Measurements from ENCODE around the gene MRTFB.

Gene MRTFB

DNA sequence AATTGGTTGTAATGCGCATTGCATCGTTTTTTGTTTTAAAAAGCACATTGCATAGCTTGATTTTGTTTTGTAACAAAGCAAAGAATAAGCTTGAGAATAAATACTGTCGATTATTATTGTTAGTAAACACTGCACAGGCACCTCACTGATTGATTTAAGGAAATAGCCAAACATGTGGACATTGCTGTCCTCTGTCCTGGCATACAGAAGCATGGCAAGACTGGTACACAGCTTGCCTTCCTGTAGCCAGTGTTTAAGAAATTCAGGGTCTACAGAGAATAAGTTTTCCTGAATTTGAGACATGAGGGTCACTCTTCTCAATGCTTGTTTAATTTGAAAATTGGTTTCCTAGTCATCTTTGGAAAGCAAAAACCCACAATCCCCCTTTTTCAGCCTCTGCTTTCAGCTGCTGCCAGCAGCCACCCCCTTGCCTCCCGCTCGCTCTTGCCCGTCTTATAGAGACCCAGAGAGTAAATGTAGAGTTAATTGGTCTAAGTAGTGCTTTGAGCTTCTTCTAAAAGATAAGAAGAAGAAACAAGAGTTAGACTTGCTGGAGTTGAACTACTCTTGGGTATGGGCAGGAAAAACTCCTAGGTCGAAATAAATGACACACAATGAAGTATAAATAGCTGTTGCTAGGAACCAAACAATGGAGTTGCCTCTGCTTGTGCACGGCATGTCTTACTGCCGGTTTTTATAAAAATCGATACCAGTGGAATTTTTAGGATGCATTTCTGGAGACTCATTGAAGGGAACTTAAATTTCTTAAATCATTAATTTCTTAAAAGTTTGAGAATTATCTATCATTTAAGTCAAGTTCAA lies 116.6 kb downstream of the MRTFB start:
- H3K9ac ChIP-seq (ENCODE audit: low read length), result no peak overlapping the region
- H3K36me3 ChIP-seq (ENCODE audit: control insufficient read depth, insufficient read depth, low read length), result no peaks in the 10 kb centered on the region
- no peak overlapping the region for H3K27ac ChIP-seq (ENCODE audit: low read depth, low read length)
- H3K4me1 ChIP-seq (ENCODE audit: control insufficient read depth, insufficient read depth, low read length), result peaks cover 7% of the 10 kb centered on the region
- H3K27me3 ChIP-seq (ENCODE audit: control insufficient read depth, insufficient read depth, low read length), result no peaks in the 10 kb centered on the region
- H3K4me3 ChIP-seq (ENCODE audit: low read length), result peak overlapping the region; percentile 1

DNA sequence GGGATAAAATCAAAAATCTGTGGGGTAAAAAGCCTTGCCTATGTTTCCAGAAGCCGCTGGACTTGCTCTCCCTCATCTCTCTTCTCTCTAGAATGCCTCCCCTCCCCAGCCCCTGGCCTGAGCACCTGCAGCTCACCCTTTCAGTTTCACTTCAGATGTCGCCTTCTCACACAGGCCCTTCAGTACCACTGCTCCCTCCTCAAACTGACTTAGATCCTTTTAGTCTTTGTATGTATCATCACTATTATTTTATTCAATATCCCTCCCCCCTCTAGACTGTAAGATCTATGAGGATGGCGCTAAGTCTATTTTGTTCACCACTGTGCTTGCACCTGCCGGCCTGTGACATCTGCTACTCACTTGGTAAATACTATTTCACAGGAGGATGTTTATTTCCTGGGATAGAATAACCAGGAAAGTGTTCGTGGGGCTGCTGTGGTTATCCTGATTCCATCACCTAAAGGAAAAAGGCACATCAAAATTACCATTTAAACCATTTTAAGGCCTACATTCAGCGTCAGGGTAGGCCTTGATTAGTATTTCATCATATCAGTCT lies 122.3 kb downstream of the MRTFB start:
- no peak overlapping the region for H3K9ac ChIP-seq (ENCODE audit: low read length)
- no peak overlapping the region for H3K4me3 ChIP-seq (ENCODE audit: low read length)
- H3K27ac ChIP-seq (ENCODE audit: low read depth, low read length), result no peak overlapping the region
- no peaks in the 10 kb centered on the region for H3K36me3 ChIP-seq (ENCODE audit: control insufficient read depth, insufficient read depth, low read length)
- H3K27me3 ChIP-seq (ENCODE audit: control insufficient read depth, insufficient read depth, low read length), result no peaks in the 10 kb centered on the region
- no peaks in the 10 kb centered on the region for H3K4me1 ChIP-seq (ENCODE audit: control insufficient read depth, insufficient read depth, low read length)

DNA sequence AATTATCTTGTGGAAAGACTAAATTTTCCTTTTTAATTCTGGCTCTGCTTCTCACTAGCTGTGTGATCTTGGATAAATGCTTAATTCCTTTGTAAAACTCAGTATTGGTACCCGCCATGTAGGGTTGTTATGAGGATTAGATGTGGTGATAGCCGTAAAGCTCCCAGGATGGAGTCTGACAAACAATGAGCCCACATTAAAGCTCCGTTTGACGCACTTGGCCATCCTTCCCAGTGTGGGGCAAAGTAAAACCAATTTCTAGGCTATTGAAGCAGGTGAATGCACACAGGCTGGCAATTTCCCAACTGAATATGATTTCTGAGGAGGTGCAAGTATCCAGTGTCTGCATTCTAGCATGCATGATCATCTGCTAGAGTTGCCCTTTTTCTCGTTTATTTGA lies 123.6 kb downstream of the MRTFB start:
- no peaks in the 10 kb centered on the region for H3K4me1 ChIP-seq (ENCODE audit: control insufficient read depth, insufficient read depth, low read length)
- no peak overlapping the region for H3K9ac ChIP-seq (ENCODE audit: low read length)
- no peaks in the 10 kb centered on the region for H3K36me3 ChIP-seq (ENCODE audit: control insufficient read depth, insufficient read depth, low read length)
- no peak overlapping the region for H3K27ac ChIP-seq (ENCODE audit: low read depth, low read length)
- H3K27me3 ChIP-seq (ENCODE audit: control insufficient read depth, insufficient read depth, low read length), result no peaks in the 10 kb centered on the region
- H3K4me3 ChIP-seq (ENCODE audit: low read length), result no peak overlapping the region

DNA sequence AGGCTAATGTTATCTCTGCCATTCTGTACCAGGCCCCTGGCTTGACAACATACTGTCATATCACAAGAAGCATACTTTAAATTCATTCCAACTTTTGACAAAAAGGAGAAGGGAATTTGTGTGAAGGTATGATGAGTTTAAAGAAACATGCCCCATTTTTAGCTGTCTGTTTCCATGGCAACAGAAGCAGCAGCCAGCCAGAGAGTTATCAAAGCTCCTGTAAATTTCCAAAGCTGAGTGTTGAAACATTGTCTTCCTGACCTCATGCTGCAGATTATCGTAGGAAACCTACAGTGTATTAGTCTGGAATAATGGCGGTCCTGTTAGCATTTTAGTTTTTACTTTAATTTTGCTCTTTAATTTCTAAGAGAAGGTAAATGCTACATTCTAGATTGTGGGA lies 124.9 kb downstream of the MRTFB start:
- Histone ChIP-seq H3K27me3 (ENCODE audit: control insufficient read depth, insufficient read depth, low read length) (no peaks in the 10 kb centered on the region), H3K4me3 (ENCODE audit: low read length) (no peak overlapping the region), H3K9ac (ENCODE audit: low read length) (no peak overlapping the region), H3K36me3 (ENCODE audit: control insufficient read depth, insufficient read depth, low read length) (no peaks in the 10 kb centered on the region), H3K4me1 (ENCODE audit: control insufficient read depth, insufficient read depth, low read length) (no peaks in the 10 kb centered on the region), H3K27ac (ENCODE audit: low read depth, low read length) (no peak overlapping the region)

DNA sequence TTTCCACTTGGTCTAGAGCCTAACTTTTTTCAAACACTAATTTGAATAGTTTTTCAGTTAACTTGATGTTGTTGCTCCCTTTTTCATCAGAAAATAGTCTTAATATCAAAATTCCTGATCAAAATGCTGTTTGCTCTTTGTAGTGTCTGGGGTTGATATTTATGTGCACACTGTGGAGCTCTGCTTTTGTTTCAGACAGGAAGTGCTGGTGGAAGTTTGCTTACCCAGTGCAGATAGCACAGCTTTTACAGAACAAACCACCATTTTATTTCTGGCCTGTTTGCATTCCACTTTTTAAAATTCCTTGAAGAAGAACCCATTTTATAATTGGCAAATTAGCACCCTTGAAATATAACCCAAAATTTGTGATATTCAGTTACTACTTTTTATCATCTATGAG lies 125.4 kb downstream of the MRTFB start:
- no peaks in the 10 kb centered on the region for H3K4me1 ChIP-seq (ENCODE audit: control insufficient read depth, insufficient read depth, low read length)
- H3K4me3 ChIP-seq (ENCODE audit: low read length), result no peak overlapping the region
- no peak overlapping the region for H3K27ac ChIP-seq (ENCODE audit: low read depth, low read length)
- no peaks in the 10 kb centered on the region for H3K36me3 ChIP-seq (ENCODE audit: control insufficient read depth, insufficient read depth, low read length)
- H3K9ac ChIP-seq (ENCODE audit: low read length), result no peak overlapping the region
- no peaks in the 10 kb centered on the region for H3K27me3 ChIP-seq (ENCODE audit: control insufficient read depth, insufficient read depth, low read length)

DNA sequence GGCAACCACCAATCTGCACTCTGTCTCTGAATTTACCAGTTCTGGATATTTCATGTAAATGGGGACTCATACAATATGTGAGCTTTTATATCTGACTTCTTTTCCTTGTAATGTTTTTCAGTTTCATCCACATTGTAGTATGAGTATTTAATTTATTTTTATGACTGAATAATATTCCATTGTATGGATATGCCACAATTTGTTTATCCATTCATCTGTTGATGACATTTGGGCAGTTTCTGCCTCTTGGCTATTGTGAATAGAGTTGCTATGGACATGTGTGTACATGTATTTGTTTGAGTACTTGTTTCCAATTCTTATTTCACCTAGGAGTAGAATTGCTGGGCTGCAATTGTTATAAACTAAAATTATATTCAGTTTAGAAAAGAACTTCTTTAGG lies 126.9 kb downstream of the MRTFB start:
- Histone ChIP-seq H3K4me3 (ENCODE audit: low read length) (no peak overlapping the region), H3K27me3 (ENCODE audit: control insufficient read depth, insufficient read depth, low read length) (no peaks in the 10 kb centered on the region), H3K36me3 (ENCODE audit: control insufficient read depth, insufficient read depth, low read length) (no peaks in the 10 kb centered on the region), H3K27ac (ENCODE audit: low read depth, low read length) (no peak overlapping the region), H3K4me1 (ENCODE audit: control insufficient read depth, insufficient read depth, low read length) (peaks cover under 1% of the 10 kb centered on the region), H3K9ac (ENCODE audit: low read length) (no peak overlapping the region)

DNA sequence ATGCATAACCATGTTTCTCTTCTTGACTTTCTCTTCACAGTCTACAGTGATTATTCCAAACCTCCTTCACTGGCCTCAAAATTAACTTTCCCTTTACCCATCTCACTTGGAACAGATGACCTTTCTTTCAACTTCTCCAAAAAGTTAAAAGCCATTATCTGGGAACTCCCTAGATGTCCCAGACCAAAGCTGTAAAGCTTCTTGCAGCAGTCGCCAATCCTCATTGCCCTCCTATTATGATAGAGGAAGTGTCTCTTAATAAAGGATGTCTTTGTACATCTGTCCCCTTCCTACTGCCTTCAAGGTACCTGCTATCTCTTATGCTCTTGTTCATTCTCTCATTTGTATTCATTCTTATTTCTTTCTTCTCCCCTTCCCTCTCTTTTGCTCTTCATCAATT lies 127.5 kb downstream of the MRTFB start:
- H3K36me3 ChIP-seq (ENCODE audit: control insufficient read depth, insufficient read depth, low read length), result no peaks in the 10 kb centered on the region
- no peak overlapping the region for H3K9ac ChIP-seq (ENCODE audit: low read length)
- no peaks in the 10 kb centered on the region for H3K27me3 ChIP-seq (ENCODE audit: control insufficient read depth, insufficient read depth, low read length)
- H3K27ac ChIP-seq (ENCODE audit: low read depth, low read length), result no peak overlapping the region
- no peak overlapping the region for H3K4me3 ChIP-seq (ENCODE audit: low read length)
- peaks cover 3% of the 10 kb centered on the region for H3K4me1 ChIP-seq (ENCODE audit: control insufficient read depth, insufficient read depth, low read length)

DNA sequence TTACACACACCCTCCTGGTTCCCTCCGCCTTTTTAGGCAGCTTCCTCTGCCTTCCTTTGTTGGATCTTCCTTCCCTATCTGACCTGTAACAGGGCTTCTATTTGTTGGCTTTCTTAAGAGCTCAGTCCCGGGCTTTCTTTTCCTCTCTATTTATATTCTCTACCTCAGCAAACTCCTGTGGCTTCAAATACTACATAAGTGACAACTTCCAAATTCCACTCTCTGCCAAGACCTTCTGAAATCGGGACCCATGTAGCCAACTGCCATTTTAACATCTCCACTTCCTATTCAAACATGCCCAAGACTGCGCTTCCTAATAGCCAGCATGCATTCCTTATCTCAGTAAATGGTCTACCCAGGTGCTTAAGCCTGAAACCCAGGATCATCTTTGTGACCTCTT lies 128.1 kb downstream of the MRTFB start:
- Histone ChIP-seq H3K9ac (ENCODE audit: low read length) (no peak overlapping the region), H3K4me1 (ENCODE audit: control insufficient read depth, insufficient read depth, low read length) (peaks cover 3% of the 10 kb centered on the region), H3K27me3 (ENCODE audit: control insufficient read depth, insufficient read depth, low read length) (no peaks in the 10 kb centered on the region), H3K27ac (ENCODE audit: low read depth, low read length) (no peak overlapping the region), H3K4me3 (ENCODE audit: low read length) (no peak overlapping the region), H3K36me3 (ENCODE audit: control insufficient read depth, insufficient read depth, low read length) (no peaks in the 10 kb centered on the region)

DNA sequence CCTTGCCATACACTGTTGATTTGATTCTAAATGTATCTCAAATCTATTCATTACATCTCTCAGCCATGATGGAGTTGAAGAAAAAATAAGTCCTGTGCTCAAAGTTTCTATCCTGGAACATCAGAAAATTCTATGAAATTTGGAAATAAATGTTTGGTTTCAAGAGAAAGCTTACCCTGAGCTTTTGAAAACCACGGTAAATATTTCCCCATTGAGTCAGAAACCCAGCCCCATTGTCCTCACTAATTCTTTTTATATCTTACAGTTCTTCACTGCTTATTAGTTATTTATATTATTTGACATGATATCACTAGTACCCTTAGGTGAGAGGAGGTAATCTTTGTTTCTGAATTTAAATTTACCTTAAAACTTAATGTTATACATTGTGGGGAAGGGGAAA lies 128.5 kb downstream of the MRTFB start:
- Histone ChIP-seq H3K4me1 (ENCODE audit: control insufficient read depth, insufficient read depth, low read length) (peaks cover 3% of the 10 kb centered on the region), H3K36me3 (ENCODE audit: control insufficient read depth, insufficient read depth, low read length) (no peaks in the 10 kb centered on the region), H3K27ac (ENCODE audit: low read depth, low read length) (no peak overlapping the region), H3K27me3 (ENCODE audit: control insufficient read depth, insufficient read depth, low read length) (no peaks in the 10 kb centered on the region), H3K4me3 (ENCODE audit: low read length) (no peak overlapping the region), H3K9ac (ENCODE audit: low read length) (no peak overlapping the region)

DNA sequence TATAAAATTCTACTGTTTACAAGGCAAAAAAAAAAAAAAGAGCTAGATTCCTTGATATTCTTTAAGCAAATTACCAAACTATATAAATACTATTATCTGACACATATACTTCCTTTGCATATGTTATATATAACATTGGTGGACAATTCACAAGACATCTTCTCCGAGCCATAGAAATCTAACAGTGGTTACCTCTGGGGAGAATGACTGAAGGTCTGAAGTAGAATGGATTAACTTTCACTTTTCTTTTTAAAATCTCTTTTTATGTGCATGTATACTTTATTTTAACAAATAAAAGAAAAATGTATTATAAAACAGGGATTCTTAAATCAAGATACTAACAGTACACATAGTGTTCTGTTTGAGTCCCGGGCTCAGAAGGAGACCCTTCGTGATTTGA lies 131.0 kb downstream of the MRTFB start:
- Histone ChIP-seq H3K9ac (ENCODE audit: low read length) (no peak overlapping the region), H3K27me3 (ENCODE audit: control insufficient read depth, insufficient read depth, low read length) (no peaks in the 10 kb centered on the region), H3K4me3 (ENCODE audit: low read length) (no peak overlapping the region), H3K27ac (ENCODE audit: low read depth, low read length) (no peak overlapping the region), H3K36me3 (ENCODE audit: control insufficient read depth, insufficient read depth, low read length) (no peaks in the 10 kb centered on the region), H3K4me1 (ENCODE audit: control insufficient read depth, insufficient read depth, low read length) (peaks cover 3% of the 10 kb centered on the region)

DNA sequence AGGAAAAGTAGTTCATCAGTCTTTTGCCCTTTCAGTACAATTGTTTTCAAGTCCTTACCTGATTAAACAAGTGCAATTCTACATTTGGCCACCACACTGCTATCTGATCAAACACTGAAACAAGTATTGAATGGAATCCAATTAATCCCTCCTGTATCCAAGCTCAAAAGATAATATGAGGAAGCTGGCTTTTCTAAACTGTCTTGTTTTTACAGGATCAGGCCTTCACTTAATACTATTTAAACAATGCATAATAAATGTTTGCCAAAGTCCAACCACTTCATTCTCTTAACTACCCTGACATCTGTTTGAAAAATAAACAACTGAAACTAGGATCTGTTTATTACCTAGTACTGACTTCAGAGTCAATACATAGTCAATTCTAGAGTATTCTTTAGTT lies 131.6 kb downstream of the MRTFB start:
- Histone ChIP-seq H3K27ac (ENCODE audit: low read depth, low read length) (no peak overlapping the region), H3K4me3 (ENCODE audit: low read length) (no peak overlapping the region), H3K27me3 (ENCODE audit: control insufficient read depth, insufficient read depth, low read length) (no peaks in the 10 kb centered on the region), H3K36me3 (ENCODE audit: control insufficient read depth, insufficient read depth, low read length) (no peaks in the 10 kb centered on the region), H3K9ac (ENCODE audit: low read length) (no peak overlapping the region), H3K4me1 (ENCODE audit: control insufficient read depth, insufficient read depth, low read length) (peaks cover 3% of the 10 kb centered on the region)

DNA sequence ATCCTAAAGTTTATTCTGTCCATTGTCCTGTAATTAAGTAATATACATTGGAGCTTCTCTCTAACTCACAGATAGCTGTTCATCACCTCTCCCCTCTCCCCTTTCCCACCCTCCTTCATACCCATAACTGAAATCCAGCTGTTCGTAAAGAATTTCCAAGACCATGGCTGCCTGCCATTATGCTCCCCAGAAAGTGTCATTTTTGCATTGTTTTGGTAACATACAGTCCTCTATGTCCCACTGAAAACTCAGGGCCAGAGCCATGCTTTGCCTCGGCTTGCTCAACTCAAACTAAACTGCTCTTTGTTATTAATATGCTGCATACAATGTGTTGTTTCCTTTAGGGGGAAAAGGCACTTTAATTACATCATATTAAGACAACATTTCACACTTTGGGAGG lies 132.0 kb downstream of the MRTFB start:
- peaks cover 3% of the 10 kb centered on the region for H3K4me1 ChIP-seq (ENCODE audit: control insufficient read depth, insufficient read depth, low read length)
- H3K27ac ChIP-seq (ENCODE audit: low read depth, low read length), result peak overlapping the region; percentile 24
- no peaks in the 10 kb centered on the region for H3K27me3 ChIP-seq (ENCODE audit: control insufficient read depth, insufficient read depth, low read length)
- H3K9ac ChIP-seq (ENCODE audit: low read length), result no peak overlapping the region
- no peak overlapping the region for H3K4me3 ChIP-seq (ENCODE audit: low read length)
- no peaks in the 10 kb centered on the region for H3K36me3 ChIP-seq (ENCODE audit: control insufficient read depth, insufficient read depth, low read length)

DNA sequence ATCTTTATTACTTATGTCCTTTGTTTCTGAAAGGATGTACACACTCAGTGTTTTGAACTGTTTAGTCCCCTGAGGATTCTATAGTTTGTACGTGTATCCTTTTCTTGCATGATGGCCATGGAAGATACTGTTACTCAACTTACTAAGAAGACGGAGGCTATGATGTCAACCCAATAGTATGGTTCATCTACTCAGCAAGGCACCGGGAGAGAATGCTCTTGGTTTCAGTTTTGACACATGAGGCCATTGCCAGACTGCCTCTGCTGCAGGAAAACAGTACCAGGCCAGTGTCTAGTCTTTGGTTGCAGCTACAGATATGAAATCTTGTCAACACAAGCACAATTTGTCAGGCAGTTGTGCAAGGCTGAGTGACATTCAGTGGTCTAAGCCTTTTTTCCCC lies 134.5 kb downstream of the MRTFB start:
- H3K4me1 ChIP-seq (ENCODE audit: control insufficient read depth, insufficient read depth, low read length), result peaks cover 3% of the 10 kb centered on the region
- no peaks in the 10 kb centered on the region for H3K27me3 ChIP-seq (ENCODE audit: control insufficient read depth, insufficient read depth, low read length)
- no peak overlapping the region for H3K27ac ChIP-seq (ENCODE audit: low read depth, low read length)
- H3K36me3 ChIP-seq (ENCODE audit: control insufficient read depth, insufficient read depth, low read length), result no peaks in the 10 kb centered on the region
- no peak overlapping the region for H3K4me3 ChIP-seq (ENCODE audit: low read length)
- H3K9ac ChIP-seq (ENCODE audit: low read length), result no peak overlapping the region
